Measurements from ENCODE around the gene GCC2.
"Not testable (repeated sequence)": the region's sequence is repeated elsewhere in the genome, so short reads cannot be mapped to it uniquely, and the experiment has no call there.

Gene GCC2

DNA sequence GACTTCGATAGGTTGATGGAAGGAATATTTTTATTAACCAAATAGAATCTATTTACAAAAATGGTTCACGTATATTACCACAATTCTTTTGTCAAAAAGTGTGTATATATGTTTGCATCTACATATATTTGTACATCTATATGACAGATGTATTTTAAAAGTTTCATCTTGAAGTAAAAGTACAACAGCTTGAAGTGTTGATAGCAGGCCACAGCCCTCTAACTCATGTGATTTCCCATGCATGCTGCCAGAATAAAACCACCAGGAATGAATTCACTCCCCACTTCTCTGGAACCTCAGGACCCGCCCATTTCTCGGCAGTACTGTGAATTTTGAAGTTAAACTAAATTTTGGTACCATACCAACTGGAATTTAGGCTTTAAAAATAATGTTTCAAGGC, 58.6 kb downstream of the GCC2 start:
- not testable (repeated sequence) for H3K27ac ChIP-seq (ENCODE audit: low read depth, low read length); H3K27me3 ChIP-seq (ENCODE audit: control insufficient read depth in 1 of 2, insufficient read depth in 2 of 2, low read length in 2 of 2); H3K4me1 ChIP-seq (ENCODE audit: control insufficient read depth in 1 of 2, insufficient read depth in 2 of 2, low read length in 2 of 2); H3K9me3 ChIP-seq (ENCODE audit: control insufficient read depth in 1 of 2, low read length in 2 of 2); H3K4me3 ChIP-seq (ENCODE audit: low read depth in 1 of 2, low read length in 2 of 2); H3K36me3 ChIP-seq (ENCODE audit: control insufficient read depth in 1 of 2, insufficient read depth in 2 of 2, low read length in 2 of 2); H3K9ac ChIP-seq (ENCODE audit: low read depth in 1 of 2, low read length in 2 of 2)

DNA sequence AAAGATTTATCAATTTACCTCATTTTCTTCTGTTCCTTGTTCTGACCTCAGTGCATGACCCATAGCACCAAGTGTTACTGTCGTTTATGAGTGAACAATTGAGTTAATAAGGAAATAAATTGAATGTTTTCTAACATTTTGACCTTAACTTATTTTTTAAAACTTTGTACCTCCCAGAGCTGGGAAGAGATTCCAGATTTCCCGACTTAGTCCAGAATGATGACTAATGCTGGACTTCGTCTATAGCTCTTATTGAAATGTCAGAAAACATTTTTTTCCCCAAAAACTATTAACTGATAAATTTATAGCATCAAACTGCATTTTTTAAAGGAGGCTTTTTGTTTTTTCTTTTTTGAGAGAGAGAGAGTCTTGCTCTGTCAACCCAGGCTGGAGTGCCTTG, 63.4 kb downstream of the GCC2 start:
- H3K9ac ChIP-seq (ENCODE audit: low read depth in 1 of 2, low read length in 2 of 2); H3K4me3 ChIP-seq (ENCODE audit: low read depth in 1 of 2, low read length in 2 of 2); H3K27ac ChIP-seq (ENCODE audit: low read depth, low read length); H3K36me3 ChIP-seq (ENCODE audit: control insufficient read depth in 1 of 2, insufficient read depth in 2 of 2, low read length in 2 of 2); H3K27me3 ChIP-seq (ENCODE audit: control insufficient read depth in 1 of 2, insufficient read depth in 2 of 2, low read length in 2 of 2); H3K4me1 ChIP-seq (ENCODE audit: control insufficient read depth in 1 of 2, insufficient read depth in 2 of 2, low read length in 2 of 2); H3K9me3 ChIP-seq (ENCODE audit: control insufficient read depth in 1 of 2, low read length in 2 of 2): not testable (repeated sequence)

DNA sequence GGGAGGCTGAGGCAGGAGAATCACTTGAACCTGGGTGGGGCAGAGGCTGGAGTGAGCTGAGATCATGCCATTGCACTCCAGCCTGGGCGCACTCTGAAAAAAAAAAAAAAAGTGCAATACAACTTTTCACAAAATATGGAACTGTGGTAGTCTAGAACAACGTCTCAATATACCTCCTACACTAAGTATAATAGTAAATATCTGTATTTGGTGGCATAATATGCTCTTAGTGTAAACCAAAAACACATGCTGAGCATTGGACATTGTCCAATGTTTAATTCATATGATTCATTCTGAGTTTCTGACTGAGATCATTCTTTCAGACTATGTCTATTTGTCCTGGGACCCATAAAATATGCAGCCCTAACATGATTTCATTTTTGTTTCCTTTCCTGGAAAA, 65.5 kb downstream of the GCC2 start:
- not testable (repeated sequence) for H3K27ac ChIP-seq (ENCODE audit: low read depth, low read length)

DNA sequence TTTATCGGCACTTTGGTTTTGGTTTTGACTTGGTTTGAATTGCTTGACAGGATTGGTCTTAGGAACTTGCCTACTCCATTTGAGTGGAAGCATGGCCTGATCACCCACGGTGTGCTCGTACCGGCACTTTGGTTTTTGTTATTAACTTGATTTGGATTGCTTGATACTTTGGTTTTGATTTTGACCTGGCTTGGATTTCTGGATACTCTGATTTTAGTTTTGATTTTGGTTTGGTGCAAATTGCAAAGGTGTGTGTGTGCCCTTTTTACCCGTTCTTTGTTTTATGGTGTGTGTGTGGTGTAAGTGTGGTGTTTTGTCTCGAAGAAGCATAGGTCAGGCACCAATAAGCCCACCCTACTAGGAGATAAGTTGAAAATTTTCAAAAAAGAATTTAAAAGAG, 75.7 kb downstream of the GCC2 start:
- H3K4me3 ChIP-seq (ENCODE audit: low read depth in 1 of 2, low read length in 2 of 2); H3K9ac ChIP-seq (ENCODE audit: low read depth in 1 of 2, low read length in 2 of 2); H3K27me3 ChIP-seq (ENCODE audit: control insufficient read depth in 1 of 2, insufficient read depth in 2 of 2, low read length in 2 of 2); H3K27ac ChIP-seq (ENCODE audit: low read depth, low read length); H3K36me3 ChIP-seq (ENCODE audit: control insufficient read depth in 1 of 2, insufficient read depth in 2 of 2, low read length in 2 of 2); H3K9me3 ChIP-seq (ENCODE audit: control insufficient read depth in 1 of 2, low read length in 2 of 2); H3K4me1 ChIP-seq (ENCODE audit: control insufficient read depth in 1 of 2, insufficient read depth in 2 of 2, low read length in 2 of 2): not testable (repeated sequence)

More for the DNA sequence above, 65.5 kb downstream of the GCC2 start:
- H3K4me3 ChIP-seq (ENCODE audit: low read depth in 1 of 2, low read length in 2 of 2); H3K9me3 ChIP-seq (ENCODE audit: control insufficient read depth in 1 of 2, low read length in 2 of 2); H3K27me3 ChIP-seq (ENCODE audit: control insufficient read depth in 1 of 2, insufficient read depth in 2 of 2, low read length in 2 of 2); H3K36me3 ChIP-seq (ENCODE audit: control insufficient read depth in 1 of 2, insufficient read depth in 2 of 2, low read length in 2 of 2); H3K9ac ChIP-seq (ENCODE audit: low read depth in 1 of 2, low read length in 2 of 2); H3K4me1 ChIP-seq (ENCODE audit: control insufficient read depth in 1 of 2, insufficient read depth in 2 of 2, low read length in 2 of 2): not testable (repeated sequence)

DNA sequence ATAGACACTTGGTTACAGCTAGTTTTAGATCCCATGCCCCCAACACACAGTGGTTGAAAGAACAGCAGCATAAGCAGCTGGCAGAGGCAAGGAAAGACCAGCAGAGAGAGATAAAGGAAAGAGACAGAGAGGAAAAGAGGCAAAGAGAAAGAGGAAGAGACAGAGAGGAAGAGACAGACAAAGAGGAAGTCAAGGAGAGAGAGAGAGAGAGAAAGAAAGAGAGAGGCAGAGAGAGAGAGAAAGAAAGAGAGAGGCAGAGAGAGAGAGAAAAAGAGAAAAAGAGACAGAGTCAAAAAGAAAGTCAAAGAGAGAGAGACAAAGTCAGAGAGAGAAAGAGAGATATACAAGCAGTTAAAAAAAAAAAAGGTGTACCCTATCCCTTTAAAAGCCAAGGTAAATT, 76.3 kb downstream of the GCC2 start:
- not testable (repeated sequence) for H3K9ac ChIP-seq (ENCODE audit: low read depth in 1 of 2, low read length in 2 of 2); H3K9me3 ChIP-seq (ENCODE audit: control insufficient read depth in 1 of 2, low read length in 2 of 2); H3K27me3 ChIP-seq (ENCODE audit: control insufficient read depth in 1 of 2, insufficient read depth in 2 of 2, low read length in 2 of 2); H3K27ac ChIP-seq (ENCODE audit: low read depth, low read length); H3K4me1 ChIP-seq (ENCODE audit: control insufficient read depth in 1 of 2, insufficient read depth in 2 of 2, low read length in 2 of 2); H3K4me3 ChIP-seq (ENCODE audit: low read depth in 1 of 2, low read length in 2 of 2); H3K36me3 ChIP-seq (ENCODE audit: control insufficient read depth in 1 of 2, insufficient read depth in 2 of 2, low read length in 2 of 2)

DNA sequence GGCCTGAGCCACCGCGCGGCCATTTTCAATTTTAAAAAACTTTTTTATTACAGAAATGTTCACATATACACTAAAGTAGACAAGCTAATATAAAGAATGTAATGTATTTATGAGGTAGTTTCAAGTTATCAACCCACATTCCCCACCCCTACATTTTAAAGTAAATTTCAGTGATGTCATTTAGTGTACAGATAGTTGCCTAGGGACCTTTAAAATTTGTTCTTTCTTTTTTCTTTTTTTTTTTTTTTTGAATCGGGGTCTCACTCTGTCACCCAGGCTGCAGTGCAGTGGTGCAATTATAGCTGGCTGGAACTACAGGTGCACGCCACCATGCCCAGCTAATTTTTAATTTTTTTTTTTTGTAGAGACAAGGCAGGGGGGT, 82.7 kb downstream of the GCC2 start:
- Histone ChIP-seq H3K4me3 (ENCODE audit: low read depth in 1 of 2, low read length in 2 of 2) (no peak overlapping the region), H3K36me3 (ENCODE audit: control insufficient read depth in 1 of 2, insufficient read depth in 2 of 2, low read length in 2 of 2) (no peaks in the 10 kb centered on the region), H3K4me1 (ENCODE audit: control insufficient read depth in 1 of 2, insufficient read depth in 2 of 2, low read length in 2 of 2) (peaks cover 0 to 11% of the 10 kb centered on the region in 2 donors)

DNA sequence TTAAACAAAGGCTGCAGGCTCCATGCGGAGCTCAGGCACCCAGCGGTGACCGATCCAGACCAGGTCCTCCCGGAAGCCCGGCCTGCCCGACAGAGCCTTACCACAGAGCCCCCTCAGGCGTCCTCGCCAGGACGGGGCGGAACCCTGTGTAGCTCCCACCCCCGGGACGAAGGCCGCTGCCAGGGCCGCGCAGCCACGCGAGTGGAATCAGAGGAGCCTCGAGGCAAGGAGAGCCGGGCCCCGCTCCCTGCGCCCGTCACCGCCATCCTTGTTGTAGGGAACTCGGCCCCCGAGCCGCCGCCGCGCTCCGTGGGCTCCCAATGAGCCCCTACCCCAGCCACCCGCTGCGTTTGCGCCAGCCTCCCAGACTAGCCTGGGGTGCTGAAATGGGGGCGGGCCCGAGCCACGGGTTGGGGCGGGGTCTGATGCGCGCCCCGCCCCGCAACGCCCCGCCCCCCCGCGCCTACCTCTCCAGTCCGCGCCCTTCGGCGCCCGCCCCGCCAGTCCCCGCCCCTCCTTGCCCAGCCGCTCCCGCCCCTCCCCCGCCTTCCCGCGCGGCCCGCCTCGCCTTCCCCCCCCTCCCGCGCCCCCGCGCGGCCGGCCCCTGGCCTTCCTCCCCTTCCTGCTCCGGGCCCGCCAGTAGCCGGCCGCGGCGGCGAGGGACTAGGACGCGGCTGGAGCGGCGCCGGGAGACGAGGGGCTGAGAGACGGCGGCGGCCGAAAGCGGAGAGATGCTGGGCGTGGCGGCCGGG, 85.0 kb downstream of the GCC2 start, which contains the start of gene LIMS1:
Gene LIMS1 (plus strand): TSS at position 639 of the 752 bp plus-strand sequence. CDS start 93 bp downstream, at position 732.
- H3K9me3 ChIP-seq (ENCODE audit: control insufficient read depth in 1 of 2, low read length in 2 of 2), result no peaks in the 10 kb centered on the region
- H3K27me3 ChIP-seq (ENCODE audit: control insufficient read depth in 1 of 2, insufficient read depth in 2 of 2, low read length in 2 of 2), result no peaks in the 10 kb centered on the region
- H3K4me1 ChIP-seq (ENCODE audit: control insufficient read depth in 1 of 2, insufficient read depth in 2 of 2, low read length in 2 of 2), result peaks cover 4 to 18% of the 10 kb centered on the region in 2 donors
- no peaks in the 10 kb centered on the region for H3K36me3 ChIP-seq (ENCODE audit: control insufficient read depth in 1 of 2, insufficient read depth in 2 of 2, low read length in 2 of 2)
- H3K9ac ChIP-seq (ENCODE audit: low read depth in 1 of 2, low read length in 2 of 2), result peak within 1 kb of the TSS; percentile 84
- peak within 1 kb of the TSS; percentile 85 to 90 for H3K4me3 ChIP-seq (ENCODE audit: low read depth in 1 of 2, low read length in 2 of 2)
- peak within 1 kb of the TSS; percentile 89 for H3K27ac ChIP-seq (ENCODE audit: low read depth, low read length)

More for the DNA sequence above, 82.7 kb downstream of the GCC2 start:
- no peaks in the 10 kb centered on the region for H3K27me3 ChIP-seq (ENCODE audit: control insufficient read depth in 1 of 2, insufficient read depth in 2 of 2, low read length in 2 of 2)
- H3K9ac ChIP-seq (ENCODE audit: low read depth in 1 of 2, low read length in 2 of 2), result no peak overlapping the region
- H3K27ac ChIP-seq (ENCODE audit: low read depth, low read length), result no peak overlapping the region
- no peaks in the 10 kb centered on the region for H3K9me3 ChIP-seq (ENCODE audit: control insufficient read depth in 1 of 2, low read length in 2 of 2)

DNA sequence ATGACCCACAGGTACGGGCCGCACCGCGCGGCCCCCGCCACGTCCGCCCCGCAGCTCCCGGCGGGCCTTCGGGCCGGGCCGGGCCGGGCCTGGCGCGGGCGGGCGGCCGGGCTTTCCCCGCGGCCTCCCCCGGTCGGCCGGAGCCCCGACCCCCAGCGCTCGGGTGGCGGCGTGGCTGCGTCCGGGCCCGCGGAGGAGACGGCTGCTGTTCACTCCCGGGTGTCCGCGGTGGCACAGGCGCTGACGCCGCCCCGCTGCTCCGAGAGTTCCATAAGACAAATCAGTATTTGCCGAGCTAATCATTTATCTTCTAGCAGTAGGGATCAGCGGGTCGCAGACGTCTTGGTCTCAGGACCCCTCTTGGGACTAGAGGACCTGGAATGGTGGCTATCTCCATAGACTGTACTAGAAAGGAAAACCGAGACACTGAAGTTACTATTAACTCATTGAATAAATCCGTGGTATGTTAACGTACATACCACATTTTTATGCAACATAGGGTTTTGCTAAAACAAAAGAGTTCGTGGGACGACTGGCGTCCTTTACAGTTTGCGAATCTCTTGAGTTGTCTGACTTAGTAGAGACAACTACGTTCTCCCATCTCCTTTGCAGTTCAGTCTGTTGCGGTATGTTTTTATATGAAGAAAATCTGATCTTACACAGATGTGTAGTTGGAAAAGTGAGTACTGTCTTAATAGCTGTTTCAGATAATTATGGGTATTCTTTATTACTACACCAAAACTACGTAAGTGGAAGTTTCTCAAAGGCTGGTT, 85.8 kb downstream of the GCC2 start:
- Histone ChIP-seq H3K4me1 (ENCODE audit: control insufficient read depth in 1 of 2, insufficient read depth in 2 of 2, low read length in 2 of 2) (peaks cover 4 to 18% of the 10 kb centered on the region in 2 donors), H3K36me3 (ENCODE audit: control insufficient read depth in 1 of 2, insufficient read depth in 2 of 2, low read length in 2 of 2) (no peaks in the 10 kb centered on the region), H3K9ac (ENCODE audit: low read depth in 1 of 2, low read length in 2 of 2) (peak overlapping the region; percentile 58 to 84), H3K27ac (ENCODE audit: low read depth, low read length) (peak overlapping the region; percentile 26), H3K9me3 (ENCODE audit: control insufficient read depth in 1 of 2, low read length in 2 of 2) (no peaks in the 10 kb centered on the region), H3K27me3 (ENCODE audit: control insufficient read depth in 1 of 2, insufficient read depth in 2 of 2, low read length in 2 of 2) (no peaks in the 10 kb centered on the region), H3K4me3 (ENCODE audit: low read depth in 1 of 2, low read length in 2 of 2) (peak overlapping the region; percentile 85 to 90)

DNA sequence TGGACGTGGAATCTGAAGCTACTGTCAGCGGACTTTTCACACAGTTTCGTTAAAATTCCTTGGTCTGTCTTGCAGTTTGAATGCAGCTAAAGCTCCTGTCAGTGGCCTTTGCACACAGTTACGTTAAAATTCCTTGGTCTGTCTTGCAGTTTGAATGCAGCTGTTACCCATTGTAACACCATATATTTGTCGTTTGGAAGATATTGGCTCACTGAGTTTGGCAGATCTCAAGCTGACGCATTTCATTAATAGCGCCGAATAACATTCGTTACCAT, 86.3 kb downstream of the GCC2 start:
- peak overlapping the region; percentile 58 to 84 for H3K9ac ChIP-seq (ENCODE audit: low read depth in 1 of 2, low read length in 2 of 2)
- peak overlapping the region; percentile 85 to 90 for H3K4me3 ChIP-seq (ENCODE audit: low read depth in 1 of 2, low read length in 2 of 2)
- H3K9me3 ChIP-seq (ENCODE audit: control insufficient read depth in 1 of 2, low read length in 2 of 2), result no peaks in the 10 kb centered on the region
- no peaks in the 10 kb centered on the region for H3K27me3 ChIP-seq (ENCODE audit: control insufficient read depth in 1 of 2, insufficient read depth in 2 of 2, low read length in 2 of 2)
- peaks cover 4 to 18% of the 10 kb centered on the region in 2 donors for H3K4me1 ChIP-seq (ENCODE audit: control insufficient read depth in 1 of 2, insufficient read depth in 2 of 2, low read length in 2 of 2)
- peak overlapping the region; percentile 26 for H3K27ac ChIP-seq (ENCODE audit: low read depth, low read length)
- H3K36me3 ChIP-seq (ENCODE audit: control insufficient read depth in 1 of 2, insufficient read depth in 2 of 2, low read length in 2 of 2), result no peaks in the 10 kb centered on the region

DNA sequence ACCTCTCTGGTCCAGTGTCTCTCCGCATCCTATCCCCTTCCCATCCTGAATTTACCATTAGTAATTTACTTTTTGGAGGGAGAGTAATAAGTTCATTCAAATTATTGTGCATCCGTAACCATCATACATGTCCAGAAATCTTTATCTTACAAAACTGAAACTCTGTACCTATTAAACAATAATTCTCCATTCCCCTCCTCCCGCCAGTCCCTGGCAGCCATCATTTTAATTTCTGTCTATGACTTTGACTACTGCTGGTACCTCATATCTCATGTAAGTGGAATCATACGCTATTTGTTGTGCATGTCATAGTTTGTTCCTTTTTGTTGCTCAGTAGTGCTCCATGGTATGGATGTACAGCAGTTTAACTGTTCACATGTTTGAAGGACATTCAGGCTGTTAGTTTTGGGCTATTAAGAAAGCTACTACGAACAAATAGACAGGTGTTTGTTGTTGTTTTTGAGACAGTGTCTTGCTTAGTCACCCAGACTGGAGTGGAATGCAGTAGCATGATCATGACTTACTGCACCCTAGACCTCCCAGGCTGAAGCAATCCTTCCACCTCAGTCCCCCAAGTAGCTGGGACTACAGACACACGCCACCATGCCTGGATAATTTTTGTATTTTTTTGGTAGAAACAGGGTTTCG, 87.3 kb downstream of the GCC2 start:
- Histone ChIP-seq H3K9me3 (ENCODE audit: control insufficient read depth in 1 of 2, low read length in 2 of 2) (no peaks in the 10 kb centered on the region), H3K27ac (ENCODE audit: low read depth, low read length) (no peak overlapping the region), H3K27me3 (ENCODE audit: control insufficient read depth in 1 of 2, insufficient read depth in 2 of 2, low read length in 2 of 2) (no peaks in the 10 kb centered on the region), H3K4me3 (ENCODE audit: low read depth in 1 of 2, low read length in 2 of 2) (peak overlapping the region; percentile 85 to 90), H3K4me1 (ENCODE audit: control insufficient read depth in 1 of 2, insufficient read depth in 2 of 2, low read length in 2 of 2) (peaks cover 6 to 23% of the 10 kb centered on the region in 2 donors), H3K36me3 (ENCODE audit: control insufficient read depth in 1 of 2, insufficient read depth in 2 of 2, low read length in 2 of 2) (no peaks in the 10 kb centered on the region), H3K9ac (ENCODE audit: low read depth in 1 of 2, low read length in 2 of 2) (no peak overlapping the region)

Data from duodenal mucosa (tissue), 2 donors.